C4-2B (cell line): ENCODE data around the gene MELK.

Experiments used
- CTCF ChIP-seq: fragments of 450-650 bp; conservative IDR thresholded peaks from 2 replicates; pipeline ENCODE4 v1.5.1; 2017; ENCODE audit warnings: mild to moderate bottlenecking
- ZFX ChIP-seq: fragments of 450-650 bp; IDR thresholded peaks from 2 replicates; pipeline ENCODE4 v1.6.1; 2017

GRCh38 chr9:36551129-36551528 is 21.6 kb upstream of the MELK start:
- TF ChIP-seq CTCF (no peak), ZFX (no peak)
